HepG2 (cell line): Measurements from ENCODE around the gene CCDC106. TPM values are rescaled to one million over a fixed set of nuclear protein-coding genes. Genes with fewer than 3 reads are reported as not detected.

Experiments used
- CREM ChIP-seq, 2 experiments: sonication (generic) in 1 of 2; formaldehyde crosslinking in 1 of 2; IDR thresholded peaks; 2 replicates each; pipeline versions ENCODE4 v1.4.0 to v1.6.1; 2016 to 2020; ENCODE audit warnings: antibody characterized with exemption in 1 of 2, mild to moderate bottlenecking in 1 of 2, missing genetic modification reagents in 1 of 2
- ELF4 ChIP-seq: sonication (generic); formaldehyde crosslinking; IDR thresholded peaks from 2 replicates; pipeline ENCODE4 v1.5.0; 2020; ENCODE audit warnings: missing genetic modification reagents, mild to moderate bottlenecking, moderate library complexity, borderline replicate concordance
- GPN1 ChIP-seq: sonication (generic); formaldehyde crosslinking; IDR thresholded peaks from 2 replicates; pipeline ENCODE4 v1.5.1; 2020; ENCODE audit warnings: missing genetic modification reagents, borderline replicate concordance
- NCOR1 ChIP-seq: fragments of 200-600 bp; sonication (generic); IDR thresholded peaks from 2 replicates; pipeline ENCODE4 v1.7.0; 2017; ENCODE audit warnings: antibody characterized with exemption, low read length, borderline replicate concordance
- NR2F2 ChIP-seq: IDR thresholded peaks from 2 replicates; pipeline ENCODE4 v1.6.1; 2012; ENCODE audit warnings: low read depth, inconsistent platforms, borderline replicate concordance
- SMAD3 ChIP-seq: sonication (generic); formaldehyde crosslinking; IDR thresholded peaks from 2 replicates; pipeline ENCODE4 v1.4.0; 2020; ENCODE audit warnings: missing genetic modification reagents
- SP5 ChIP-seq: IDR thresholded peaks from 2 replicates; pipeline ENCODE4 v1.6.1; 2016; ENCODE audit warnings: low read depth, borderline replicate concordance
- SRSF1 ChIP-seq: fragments of 200-400 bp; formaldehyde crosslinking; optimal IDR thresholded peaks from 2 replicates; pipeline ENCODE3; 2017; ENCODE audit warnings: mild to moderate bottlenecking, low read depth, low read length, moderate library complexity
- TARDBP ChIP-seq: sonication (generic); formaldehyde crosslinking; IDR thresholded peaks from 2 replicates; pipeline ENCODE4 v1.8.0; 2022; ENCODE audit warnings: mild to moderate bottlenecking, missing genetic modification reagents
- ZBTB21 ChIP-seq: sonication (generic); formaldehyde crosslinking; IDR thresholded peaks from 2 replicates; pipeline ENCODE4 v1.4.0; 2020; ENCODE audit warnings: missing genetic modification reagents
- ZNF331 ChIP-seq: sonication (generic); formaldehyde crosslinking; IDR thresholded peaks from 2 replicates; pipeline ENCODE4 v1.4.0; 2020; ENCODE audit warnings: missing genetic modification reagents
- ZNF589 ChIP-seq: sonication (generic); formaldehyde crosslinking; conservative IDR thresholded peaks from 2 replicates; pipeline ENCODE4 v1.8.0; 2022; ENCODE audit warnings: mild to moderate bottlenecking, moderate library complexity, missing genetic modification reagents
- ZNF772 ChIP-seq: sonication (generic); formaldehyde crosslinking; IDR thresholded peaks from 2 replicates; pipeline ENCODE4 v1.5.0; 2020; ENCODE audit warnings: mild to moderate bottlenecking, missing genetic modification reagents
- polyA plus RNA-seq, 8 experiments: library from polyadenylated mRNA; depleted of rRNA in 3 of 8; stranded (reverse) in 7 of 8; unstranded in 1 of 8; fragments of >200 nt; fragmentation: Illumina TruSeq in 4 of 8; extraction: Trizol in 4 of 8; gene quantifications; 2 replicates each; pipeline versions ENCODE4 v1.2.1 to v1.2.3, GENCODE V29; 2011 to 2016; ENCODE audit warnings: low read depth in 4 of 8, missing spikeins in 1 of 8, mixed read lengths in 1 of 8; ENCODE audit not compliant: insufficient read depth in 1 of 8
- total RNA-seq, 5 experiments: library from RNA; depleted of rRNA; stranded (reverse); fragments of >200 nt; fragmentation: Illumina TruSeq; extraction: Trizol; gene quantifications; 2 replicates each; pipeline ENCODE4 v1.2.3, GENCODE V29; 2016; ENCODE audit warnings: low read depth in 1 of 5
- TF ChIP-seq, protein P1 (sequence below): sonication (generic); formaldehyde crosslinking; IDR thresholded peaks from 2 replicates; pipeline ENCODE4 v1.5.0; 2020; ENCODE audit warnings: mild to moderate bottlenecking, missing genetic modification reagents, borderline replicate concordance
- TF ChIP-seq, protein P2 (sequence below): sonication (generic); formaldehyde crosslinking; IDR thresholded peaks from 2 replicates; pipeline ENCODE4 v1.8.1; 2023; ENCODE audit warnings: mild to moderate bottlenecking, moderate library complexity, missing genetic modification reagents
- TF ChIP-seq, protein P3 (sequence below): sonication (generic); formaldehyde crosslinking; IDR thresholded peaks from 2 replicates; pipeline ENCODE4 v1.5.1; 2020; ENCODE audit warnings: missing genetic modification reagents, mild to moderate bottlenecking, borderline replicate concordance
- TF ChIP-seq, protein P4 (sequence below): sonication (generic); formaldehyde crosslinking; conservative IDR thresholded peaks from 2 replicates; pipeline ENCODE4 v1.4.0; 2020; ENCODE audit warnings: mild to moderate bottlenecking, missing genetic modification reagents, moderate library complexity
- TF ChIP-seq, protein P5 (sequence below): IDR thresholded peaks from 2 replicates; pipeline ENCODE4 v1.6.1; 2016; ENCODE audit warnings: missing biosample characterization, missing genetic modification reagents, low read depth

CCDC106 gene
- total and polyA plus RNA-seq, 2 of the 13 experiments (the other 11 are each of a cell fraction or from before 2014, with no cell fraction given): 4.7 to 8.8 TPM

DNA sequence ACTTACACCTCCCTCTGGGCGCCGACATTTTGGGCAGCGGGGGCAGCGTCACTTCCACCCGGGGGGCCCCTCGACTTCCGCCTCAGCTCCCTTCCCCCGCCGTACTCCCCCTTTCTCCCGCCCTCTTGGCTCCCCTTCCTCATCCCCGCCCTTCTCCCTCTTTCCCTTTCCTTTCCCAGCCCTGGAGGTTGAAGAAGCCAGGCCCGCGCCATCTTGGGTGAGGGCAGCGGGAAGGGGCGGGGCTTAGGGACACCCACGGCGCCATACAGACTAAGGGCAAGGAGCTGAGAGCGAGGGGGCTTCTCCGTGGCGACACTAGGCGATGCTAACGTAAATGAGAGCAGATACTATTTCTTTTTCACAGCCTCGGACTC lies 48.6 kb upstream of the CCDC106 start, which contains the start of gene FIZ1 (continued):
- TF ChIP-seq, protein P1, sequence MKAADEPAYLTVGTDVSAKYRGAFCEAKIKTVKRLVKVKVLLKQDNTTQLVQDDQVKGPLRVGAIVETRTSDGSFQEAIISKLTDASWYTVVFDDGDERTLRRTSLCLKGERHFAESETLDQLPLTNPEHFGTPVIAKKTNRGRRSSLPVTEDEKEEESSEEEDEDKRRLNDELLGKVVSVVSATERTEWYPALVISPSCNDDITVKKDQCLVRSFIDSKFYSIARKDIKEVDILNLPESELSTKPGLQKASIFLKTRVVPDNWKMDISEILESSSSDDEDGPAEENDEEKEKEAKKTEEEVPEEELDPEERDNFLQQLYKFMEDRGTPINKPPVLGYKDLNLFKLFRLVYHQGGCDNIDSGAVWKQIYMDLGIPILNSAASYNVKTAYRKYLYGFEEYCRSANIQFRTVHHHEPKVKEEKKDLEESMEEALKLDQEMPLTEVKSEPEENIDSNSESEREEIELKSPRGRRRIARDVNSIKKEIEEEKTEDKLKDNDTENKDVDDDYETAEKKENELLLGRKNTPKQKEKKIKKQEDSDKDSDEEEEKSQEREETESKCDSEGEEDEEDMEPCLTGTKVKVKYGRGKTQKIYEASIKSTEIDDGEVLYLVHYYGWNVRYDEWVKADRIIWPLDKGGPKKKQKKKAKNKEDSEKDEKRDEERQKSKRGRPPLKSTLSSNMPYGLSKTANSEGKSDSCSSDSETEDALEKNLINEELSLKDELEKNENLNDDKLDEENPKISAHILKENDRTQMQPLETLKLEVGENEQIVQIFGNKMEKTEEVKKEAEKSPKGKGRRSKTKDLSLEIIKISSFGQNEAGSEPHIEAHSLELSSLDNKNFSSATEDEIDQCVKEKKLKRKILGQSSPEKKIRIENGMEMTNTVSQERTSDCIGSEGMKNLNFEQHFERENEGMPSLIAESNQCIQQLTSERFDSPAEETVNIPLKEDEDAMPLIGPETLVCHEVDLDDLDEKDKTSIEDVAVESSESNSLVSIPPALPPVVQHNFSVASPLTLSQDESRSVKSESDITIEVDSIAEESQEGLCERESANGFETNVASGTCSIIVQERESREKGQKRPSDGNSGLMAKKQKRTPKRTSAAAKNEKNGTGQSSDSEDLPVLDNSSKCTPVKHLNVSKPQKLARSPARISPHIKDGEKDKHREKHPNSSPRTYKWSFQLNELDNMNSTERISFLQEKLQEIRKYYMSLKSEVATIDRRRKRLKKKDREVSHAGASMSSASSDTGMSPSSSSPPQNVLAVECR (CRISPR knock-in tag): 0 out of 2 replicates have a peak, but pooled peaks have one; percentile 36
- TF ChIP-seq CREM (IDR thresholded peaks at IDR 0.05) (peak; percentile 93), CREM (CRISPR knock-in tag; IDR thresholded peaks at IDR 0.05) (no peak), GPN1 (CRISPR knock-in tag) (no peak), ELF4 (CRISPR knock-in tag) (peak; percentile 21; the same call in 1 of the 2 replicates), ZNF772 (CRISPR knock-in tag) (no peak), ZBTB21 (no peak), ZNF331 (no peak; the same call in 1 of the 2 replicates), NR2F2 (no peak), SP5 (CRISPR knock-in tag) (peak; percentile 79), TARDBP (CRISPR knock-in tag) (0 out of 2 replicates have a peak, but pooled peaks have one; percentile 34), ZNF589 (no peak), SRSF1 (peak; percentile 95), SMAD3 (CRISPR knock-in tag) (0 out of 2 replicates have a peak, but pooled peaks have one; percentile 17), NCOR1 (peak; percentile 40; the same call in 1 of the 2 replicates)
- TF ChIP-seq, protein P2, sequence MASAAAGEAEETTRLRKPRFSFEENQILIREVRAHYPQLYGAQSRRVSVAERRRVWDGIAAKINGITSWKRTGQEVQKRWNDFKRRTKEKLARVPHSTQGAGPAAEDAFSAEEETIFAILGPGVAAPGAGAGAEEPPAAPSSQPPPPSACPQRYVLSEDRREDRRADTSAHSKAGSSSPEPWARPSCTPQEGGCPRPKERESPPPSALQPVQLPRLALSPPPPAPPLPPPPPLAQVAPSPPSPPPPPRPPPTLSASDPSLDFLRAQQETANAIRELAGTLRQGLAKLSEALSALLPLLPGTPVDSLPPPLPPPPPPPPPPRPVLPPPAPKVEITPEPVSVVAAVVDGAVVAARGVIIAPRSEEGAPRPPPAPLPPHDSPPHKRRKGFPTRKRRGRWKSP: peak; percentile 61; the same call in 1 of the 2 replicates
- TF ChIP-seq, protein P3, sequence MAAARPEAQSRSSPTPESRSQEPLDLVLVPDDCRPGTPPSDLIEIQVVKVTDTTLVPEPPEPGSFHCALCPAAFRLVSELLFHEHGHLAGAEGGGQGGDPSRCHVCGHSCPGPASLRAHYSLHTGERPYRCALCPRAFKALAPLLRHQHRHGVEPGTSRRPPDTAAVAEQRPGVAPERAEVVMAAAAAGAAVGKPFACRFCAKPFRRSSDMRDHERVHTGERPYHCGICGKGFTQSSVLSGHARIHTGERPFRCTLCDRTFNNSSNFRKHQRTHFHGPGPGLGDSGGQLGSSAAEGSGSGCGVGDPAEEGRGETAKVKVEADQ: no peak; the same call in 1 of the 2 replicates
- TF ChIP-seq, protein P4, sequence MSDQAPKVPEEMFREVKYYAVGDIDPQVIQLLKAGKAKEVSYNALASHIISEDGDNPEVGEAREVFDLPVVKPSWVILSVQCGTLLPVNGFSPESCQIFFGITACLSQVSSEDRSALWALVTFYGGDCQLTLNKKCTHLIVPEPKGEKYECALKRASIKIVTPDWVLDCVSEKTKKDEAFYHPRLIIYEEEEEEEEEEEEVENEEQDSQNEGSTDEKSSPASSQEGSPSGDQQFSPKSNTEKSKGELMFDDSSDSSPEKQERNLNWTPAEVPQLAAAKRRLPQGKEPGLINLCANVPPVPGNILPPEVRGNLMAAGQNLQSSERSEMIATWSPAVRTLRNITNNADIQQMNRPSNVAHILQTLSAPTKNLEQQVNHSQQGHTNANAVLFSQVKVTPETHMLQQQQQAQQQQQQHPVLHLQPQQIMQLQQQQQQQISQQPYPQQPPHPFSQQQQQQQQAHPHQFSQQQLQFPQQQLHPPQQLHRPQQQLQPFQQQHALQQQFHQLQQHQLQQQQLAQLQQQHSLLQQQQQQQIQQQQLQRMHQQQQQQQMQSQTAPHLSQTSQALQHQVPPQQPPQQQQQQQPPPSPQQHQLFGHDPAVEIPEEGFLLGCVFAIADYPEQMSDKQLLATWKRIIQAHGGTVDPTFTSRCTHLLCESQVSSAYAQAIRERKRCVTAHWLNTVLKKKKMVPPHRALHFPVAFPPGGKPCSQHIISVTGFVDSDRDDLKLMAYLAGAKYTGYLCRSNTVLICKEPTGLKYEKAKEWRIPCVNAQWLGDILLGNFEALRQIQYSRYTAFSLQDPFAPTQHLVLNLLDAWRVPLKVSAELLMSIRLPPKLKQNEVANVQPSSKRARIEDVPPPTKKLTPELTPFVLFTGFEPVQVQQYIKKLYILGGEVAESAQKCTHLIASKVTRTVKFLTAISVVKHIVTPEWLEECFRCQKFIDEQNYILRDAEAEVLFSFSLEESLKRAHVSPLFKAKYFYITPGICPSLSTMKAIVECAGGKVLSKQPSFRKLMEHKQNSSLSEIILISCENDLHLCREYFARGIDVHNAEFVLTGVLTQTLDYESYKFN: peak; percentile 67; the same call in 1 of the 2 replicates
- TF ChIP-seq, protein P5, sequence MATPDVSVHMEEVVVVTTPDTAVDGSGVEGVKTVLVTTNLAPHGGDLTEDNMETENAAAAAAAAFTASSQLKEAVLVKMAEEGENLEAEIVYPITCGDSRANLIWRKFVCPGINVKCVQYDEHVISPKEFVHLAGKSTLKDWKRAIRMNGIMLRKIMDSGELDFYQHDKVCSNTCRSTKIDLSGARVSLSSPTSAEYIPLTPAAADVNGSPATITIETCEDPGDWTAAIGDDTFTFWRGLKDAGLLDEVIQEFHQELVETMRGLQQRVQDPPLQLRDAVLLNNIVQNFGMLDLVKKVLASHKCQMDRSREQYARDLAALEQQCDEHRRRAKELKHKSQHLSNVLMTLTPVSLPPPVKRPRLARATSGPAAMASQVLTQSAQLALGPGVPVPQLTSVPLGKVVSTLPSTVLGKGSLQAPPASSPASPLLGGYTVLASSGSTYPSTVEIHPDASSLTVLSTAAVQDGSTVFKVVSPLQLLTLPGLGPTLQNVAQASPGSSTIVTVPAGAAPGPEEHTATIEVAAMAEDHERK (CRISPR knock-in tag): 0 out of 2 replicates have a peak, but pooled peaks have one; percentile 37
